HL-60 (cell line): Measurements from ENCODE around the gene UXS1.

ENCODE experiments used
- DNase-seq, 2 experiments: peaks; one replicate each; pipeline ENCODE4 v3.0.0-alpha.2; 2010 to 2020; ENCODE audit warnings: low read depth in 1 of 2, low spot score in 1 of 2
- H3K27ac ChIP-seq: fragments of 250-450 bp; sonication (Bioruptor Pico); replicated peaks from 2 replicates; pipeline ENCODE4 v1.5.1; 2020; ENCODE audit warnings: mild to moderate bottlenecking, moderate library complexity
- H3K27me3 ChIP-seq: fragments of 250-450 bp; sonication (Bioruptor Pico); 2 replicates; pipeline ENCODE4 v1.5.1; 2021; ENCODE audit warnings: mild to moderate bottlenecking, moderate library complexity; ENCODE audit not compliant: insufficient read depth, poor library complexity, severe bottlenecking
- H3K4me3 ChIP-seq: replicated peaks from 2 replicates; pipeline ENCODE4 v1.5.1; 2011; ENCODE audit warnings: mild to moderate bottlenecking, control low read depth, low read length; ENCODE audit not compliant: insufficient read depth
- CTCF ChIP-seq: IDR thresholded peaks from one replicate; pipeline ENCODE4 v1.5.1; 2011; ENCODE audit warnings: low read length, control low read depth, inconsistent platforms; ENCODE audit not compliant: insufficient read depth
- GABPA ChIP-seq: IDR thresholded peaks from 2 replicates; pipeline ENCODE4 v1.6.1; 2012; ENCODE audit warnings: low read depth
- POLR2AphosphoS5 ChIP-seq: IDR thresholded peaks from 2 replicates; pipeline ENCODE4 v1.6.1; 2012; ENCODE audit warnings: low read depth
- REST ChIP-seq: IDR thresholded peaks from 2 replicates; pipeline ENCODE4 v1.6.1; 2012; ENCODE audit warnings: low read depth; ENCODE audit not compliant: insufficient replicate concordance
- SPI1 ChIP-seq: IDR thresholded peaks from 2 replicates; pipeline ENCODE4 v1.6.1; 2012; ENCODE audit warnings: low read depth, mild to moderate bottlenecking, borderline replicate concordance

UXS1 gene

DNA sequence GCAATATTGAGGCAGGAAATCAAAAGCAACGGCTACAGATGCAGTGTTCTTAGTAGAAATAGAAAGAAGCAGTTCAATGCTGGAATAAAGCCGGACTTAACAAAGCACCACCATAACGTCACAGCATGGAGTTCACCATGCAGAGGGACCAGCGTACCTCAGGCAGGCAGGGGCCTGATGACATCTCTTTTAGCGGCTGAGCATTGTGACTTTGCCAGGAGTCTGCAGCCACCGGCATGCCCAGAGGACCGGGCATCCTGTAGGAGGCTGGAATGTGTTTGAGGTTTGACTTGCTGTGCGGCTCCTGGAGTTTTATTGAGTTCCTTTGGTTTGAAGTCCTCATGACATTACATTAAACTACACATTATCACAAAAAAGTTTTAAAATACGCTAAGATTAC is 139.8 kb downstream of the UXS1 start:
- Histone ChIP-seq H3K4me3 (no peak overlapping the region), H3K27ac (no peak overlapping the region), H3K27me3 (no peaks in the 10 kb centered on the region)
- no peak for DNase-seq
- no peak for TF ChIP-seq CTCF
- no peak for TF ChIP-seq GABPA
- no peak for TF ChIP-seq POLR2AphosphoS5
- no peak for TF ChIP-seq REST
- TF ChIP-seq SPI1: no peak

DNA sequence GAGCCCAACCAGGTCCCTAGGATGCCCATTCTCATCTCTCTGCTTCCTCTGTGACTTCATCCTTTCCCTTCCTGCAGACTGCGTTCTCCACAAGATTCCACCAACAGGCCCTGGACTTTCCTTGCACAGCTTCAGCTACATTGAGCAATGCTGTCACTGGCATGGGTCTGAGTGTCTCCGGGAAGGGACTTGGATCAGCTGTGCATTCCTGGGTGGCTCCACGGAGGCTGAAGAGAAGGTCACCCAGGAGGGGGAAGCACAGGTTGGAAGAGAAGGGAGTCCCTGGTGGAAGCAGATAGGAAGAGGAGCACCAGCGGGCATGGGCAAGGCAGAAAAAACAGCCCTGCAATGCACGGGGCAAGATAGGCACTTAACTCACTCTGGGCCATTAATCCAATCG is 140.5 kb downstream of the UXS1 start:
- H3K4me3 ChIP-seq: no peak overlapping the region
- no peak for DNase-seq
- no peak overlapping the region for H3K27ac ChIP-seq
- TF ChIP-seq POLR2AphosphoS5 (no peak), CTCF (no peak), REST (no peak), SPI1 (no peak)
- no peaks in the 10 kb centered on the region for H3K27me3 ChIP-seq

DNA sequence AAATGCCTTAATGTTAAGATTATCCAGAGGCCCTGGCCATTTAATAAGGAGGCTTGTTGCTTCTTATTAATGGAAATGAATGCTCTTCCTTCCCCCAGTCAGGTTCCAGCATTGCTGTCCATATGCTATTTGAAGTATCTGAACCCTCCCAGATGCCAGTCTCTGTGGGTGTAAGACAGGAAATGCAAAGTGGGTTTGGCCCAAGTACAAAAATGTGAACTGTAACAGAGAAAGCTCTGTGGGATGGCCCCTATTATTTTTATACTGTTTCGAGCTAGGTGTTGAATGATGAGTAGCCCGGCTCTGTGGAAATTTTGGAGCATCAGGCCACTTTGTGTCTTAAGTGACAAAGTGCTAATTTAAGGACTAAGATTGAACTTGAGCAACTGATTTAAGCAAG is 141.0 kb downstream of the UXS1 start:
- Histone ChIP-seq H3K27ac (no peak overlapping the region), H3K27me3 (no peaks in the 10 kb centered on the region), H3K4me3 (no peak overlapping the region)
- no peak for TF ChIP-seq REST
- no peak for TF ChIP-seq SPI1
- TF ChIP-seq POLR2AphosphoS5: no peak
- no peak for TF ChIP-seq GABPA
- no peak for TF ChIP-seq CTCF
- no peak for DNase-seq
